ENCODE measurements around the gene SLC3A2. TPM values are rescaled to one million over a fixed set of nuclear protein-coding genes. Genes with fewer than 3 reads are reported as not detected.

Gene SLC3A2
- polyA plus RNA-seq, 3 donors: 209 to 222 (median 211) TPM

DNA sequence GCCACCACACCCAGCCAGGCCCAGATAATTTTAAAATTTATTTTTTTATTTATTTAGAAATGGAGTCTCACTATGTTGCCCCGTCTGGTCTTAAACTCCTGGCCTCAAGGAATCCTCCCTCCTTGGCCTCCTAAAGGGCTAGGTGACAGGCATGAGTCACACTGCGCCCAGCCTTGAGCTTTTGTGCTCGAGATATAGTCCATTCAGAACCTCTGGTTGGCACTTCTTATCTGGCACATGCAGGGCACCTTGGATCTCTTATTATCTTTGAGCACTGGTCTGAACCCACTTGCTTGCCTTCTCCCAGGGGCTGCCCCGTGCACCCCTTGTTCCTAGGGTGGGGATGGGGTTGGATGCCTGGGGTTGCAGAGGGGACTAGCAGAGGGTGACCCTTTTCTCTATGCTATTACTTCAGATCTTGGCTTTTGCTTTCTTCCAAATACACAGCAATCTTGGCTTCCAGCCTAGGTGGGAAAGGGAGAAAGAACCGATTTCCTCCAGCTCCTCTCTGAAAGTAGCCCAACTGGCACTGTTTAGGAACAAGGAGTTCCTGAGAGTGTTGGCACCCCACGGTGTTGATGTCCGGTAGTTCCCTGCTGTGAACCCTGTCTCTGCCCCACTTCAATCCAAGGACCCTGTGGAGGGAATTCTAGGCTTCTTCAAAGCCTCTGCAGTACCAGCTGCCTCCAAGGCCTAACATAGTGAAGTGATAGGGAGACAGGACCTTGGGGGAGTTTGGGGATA is 1.3 kb upstream of the SLC3A2 start:
- DNase-seq (ENCODE audit: low read depth in 3 of 3, low spot score in 2 of 3): no peak

DNA sequence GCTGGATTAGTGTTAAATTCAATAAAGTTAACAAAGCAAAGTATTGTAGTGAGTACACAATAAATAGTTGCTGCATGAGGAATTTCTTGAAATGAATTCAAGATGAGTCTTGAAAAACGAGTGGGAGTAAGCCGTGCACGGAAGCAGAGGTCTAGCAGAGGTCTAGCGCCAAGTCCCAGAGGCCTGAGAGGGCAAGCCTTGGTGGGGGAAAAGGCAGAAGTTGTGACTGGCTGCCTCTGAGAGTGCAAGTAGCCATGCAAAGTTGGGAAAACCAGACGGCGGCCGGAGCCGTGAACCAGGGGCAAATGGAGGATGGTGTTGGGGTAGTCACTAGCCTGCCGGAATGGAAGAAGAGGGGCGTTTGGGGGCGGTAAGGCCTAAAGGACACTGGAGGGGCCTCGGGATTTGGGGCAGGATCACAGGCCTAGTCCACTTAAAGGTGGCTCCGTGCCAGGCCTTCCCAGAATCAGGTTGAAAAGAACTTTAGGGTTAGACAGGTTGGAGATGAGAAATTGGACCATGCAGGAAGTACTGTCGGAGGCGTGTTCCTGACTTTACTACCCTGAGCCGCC is 379 bp upstream of the SLC3A2 start:
- DNase-seq (ENCODE audit: low read depth in 3 of 3, low spot score in 2 of 3): peak in 1 of 3 donors; percentile 57

DNA sequence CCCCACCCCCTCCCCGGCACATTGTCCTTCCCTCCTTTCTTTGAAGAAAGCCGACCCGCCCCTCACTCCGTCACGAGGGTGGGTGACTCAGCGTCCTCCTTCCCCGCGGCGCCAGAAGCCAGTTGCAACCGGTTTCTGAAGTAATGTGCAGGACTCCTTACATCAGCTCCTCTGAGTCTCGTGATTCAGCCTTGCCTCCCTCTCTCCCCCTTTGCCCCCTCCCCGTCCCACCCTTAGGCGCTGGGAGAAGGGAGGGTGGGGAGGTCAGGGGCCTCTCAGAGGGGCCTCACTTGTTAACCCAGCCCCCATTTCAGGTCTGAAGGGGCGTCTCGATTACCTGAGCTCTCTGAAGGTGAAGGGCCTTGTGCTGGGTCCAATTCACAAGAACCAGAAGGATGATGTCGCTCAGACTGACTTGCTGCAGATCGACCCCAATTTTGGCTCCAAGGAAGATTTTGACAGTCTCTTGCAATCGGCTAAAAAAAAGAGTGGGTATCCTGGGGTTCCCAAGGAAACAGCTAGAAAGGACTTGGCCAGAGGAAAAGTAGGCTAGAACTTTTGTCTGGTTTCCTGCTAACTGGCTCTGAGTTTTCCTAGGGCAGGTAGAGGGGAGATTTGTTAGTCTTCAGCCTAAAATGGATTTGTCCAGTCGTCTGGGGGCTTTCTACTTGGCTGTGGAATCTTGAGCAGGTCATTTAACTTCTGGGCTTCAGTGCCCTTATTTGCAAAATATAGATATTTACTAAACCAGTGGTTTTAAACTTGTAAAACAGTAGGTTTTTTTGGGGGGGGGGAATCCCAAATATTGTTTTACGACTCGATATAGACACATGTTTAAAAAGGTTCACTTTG is 1.1 kb downstream of the SLC3A2 start:
- DNase-seq (ENCODE audit: low read depth in 3 of 3, low spot score in 2 of 3): peak; percentile 80 to 90 (median 88)

DNA sequence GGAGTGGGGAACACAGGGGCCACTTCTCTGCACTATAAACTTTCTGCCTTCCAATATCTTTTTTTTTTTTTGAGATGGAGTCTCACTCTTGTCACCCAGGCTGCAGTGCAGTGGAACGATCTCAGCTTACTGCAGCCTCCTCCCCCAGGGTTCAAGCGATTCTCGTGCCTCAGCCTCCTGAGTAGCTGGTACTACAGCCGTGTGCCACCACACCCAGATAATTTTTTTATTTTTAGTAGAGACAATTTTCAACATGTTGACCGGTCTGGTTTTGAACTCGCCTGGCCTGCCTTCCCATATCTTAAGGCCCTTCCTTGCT is 1.7 kb downstream of the SLC3A2 start:
- no peak for DNase-seq (ENCODE audit: low read depth in 3 of 3, low spot score in 2 of 3)

DNA sequence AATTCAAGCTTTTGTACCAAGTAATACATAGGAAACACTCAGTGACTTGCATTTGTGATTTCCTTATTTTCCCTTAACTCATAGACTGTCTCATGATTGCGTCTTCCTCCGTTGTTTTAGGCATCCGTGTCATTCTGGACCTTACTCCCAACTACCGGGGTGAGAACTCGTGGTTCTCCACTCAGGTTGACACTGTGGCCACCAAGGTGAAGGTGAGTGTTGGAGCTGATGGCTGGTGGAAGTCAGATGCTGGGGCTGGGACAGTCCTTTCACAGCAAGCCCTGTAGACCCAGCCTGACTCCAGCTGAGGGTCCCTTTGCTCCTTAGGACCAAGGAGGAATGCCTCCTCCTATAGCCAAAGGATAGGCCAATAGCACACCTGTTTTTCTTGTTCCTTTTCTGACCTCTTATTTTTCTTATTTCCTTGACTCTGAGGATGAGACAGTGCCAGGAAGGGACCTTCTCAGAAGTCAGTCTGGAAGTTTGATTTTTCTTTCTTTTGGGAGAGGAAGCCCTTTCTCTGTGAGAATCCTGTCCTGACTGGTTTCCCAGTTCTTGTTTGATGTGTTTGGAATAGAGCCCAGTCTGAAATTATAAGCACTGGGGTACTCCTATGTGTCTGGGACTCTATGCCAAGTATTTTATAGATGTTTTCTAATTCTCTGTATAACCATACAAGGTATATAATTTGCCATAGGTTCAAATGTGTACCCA is 2.2 kb downstream of the SLC3A2 start:
- no peak for DNase-seq (ENCODE audit: low read depth in 3 of 3, low spot score in 2 of 3)

DNA sequence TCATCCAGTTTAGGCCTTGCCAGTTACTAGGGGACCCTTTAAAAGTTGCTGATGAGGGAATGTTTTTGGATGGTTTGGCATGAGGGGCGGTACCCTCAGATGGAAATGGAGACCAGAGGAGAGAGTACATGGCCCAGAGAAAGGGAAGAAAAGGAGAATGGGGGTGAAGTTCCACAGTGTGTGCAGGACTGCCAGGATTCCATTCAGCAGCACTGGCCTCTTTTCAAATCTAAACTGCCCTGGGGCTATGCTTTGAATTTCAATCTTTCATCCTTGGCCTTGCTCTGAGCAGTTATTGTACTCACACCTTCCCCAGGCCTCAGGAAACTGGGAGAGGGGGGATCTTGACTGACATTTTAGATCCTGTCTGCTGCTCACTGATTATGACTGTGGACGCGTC is 3.0 kb downstream of the SLC3A2 start:
- no peak for DNase-seq (ENCODE audit: low read depth in 3 of 3, low spot score in 2 of 3)

DNA sequence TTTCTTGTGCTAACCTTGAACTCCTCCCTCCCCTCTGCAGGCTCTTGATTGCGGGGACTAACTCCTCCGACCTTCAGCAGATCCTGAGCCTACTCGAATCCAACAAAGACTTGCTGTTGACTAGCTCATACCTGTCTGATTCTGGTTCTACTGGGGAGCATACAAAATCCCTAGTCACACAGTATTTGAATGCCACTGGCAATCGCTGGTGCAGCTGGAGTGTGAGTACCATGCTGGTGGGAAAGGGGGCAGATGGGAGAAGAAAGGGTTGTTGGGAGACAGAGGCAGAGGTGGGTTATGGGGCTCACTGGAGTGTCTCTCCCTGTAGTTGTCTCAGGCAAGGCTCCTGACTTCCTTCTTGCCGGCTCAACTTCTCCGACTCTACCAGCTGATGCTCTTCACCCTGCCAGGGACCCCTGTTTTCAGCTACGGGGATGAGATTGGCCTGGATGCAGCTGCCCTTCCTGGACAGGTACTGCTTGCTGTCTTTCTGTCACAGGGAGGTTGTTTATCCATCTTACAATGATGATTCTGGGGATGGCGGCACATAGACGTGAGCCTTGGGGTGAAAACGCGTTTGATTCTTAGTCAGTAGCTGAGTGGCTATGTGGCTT is 4.5 kb downstream of the SLC3A2 start:
- no peak for DNase-seq (ENCODE audit: low read depth in 3 of 3, low spot score in 2 of 3)

DNA sequence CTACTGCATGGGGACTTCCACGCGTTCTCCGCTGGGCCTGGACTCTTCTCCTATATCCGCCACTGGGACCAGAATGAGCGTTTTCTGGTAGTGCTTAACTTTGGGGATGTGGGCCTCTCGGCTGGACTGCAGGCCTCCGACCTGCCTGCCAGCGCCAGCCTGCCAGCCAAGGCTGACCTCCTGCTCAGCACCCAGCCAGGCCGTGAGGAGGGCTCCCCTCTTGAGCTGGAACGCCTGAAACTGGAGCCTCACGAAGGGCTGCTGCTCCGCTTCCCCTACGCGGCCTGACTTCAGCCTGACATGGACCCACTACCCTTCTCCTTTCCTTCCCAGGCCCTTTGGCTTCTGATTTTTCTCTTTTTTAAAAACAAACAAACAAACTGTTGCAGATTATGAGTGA is 7.7 kb downstream of the SLC3A2 start:
- no peak for DNase-seq (ENCODE audit: low read depth in 3 of 3, low spot score in 2 of 3)

DNA sequence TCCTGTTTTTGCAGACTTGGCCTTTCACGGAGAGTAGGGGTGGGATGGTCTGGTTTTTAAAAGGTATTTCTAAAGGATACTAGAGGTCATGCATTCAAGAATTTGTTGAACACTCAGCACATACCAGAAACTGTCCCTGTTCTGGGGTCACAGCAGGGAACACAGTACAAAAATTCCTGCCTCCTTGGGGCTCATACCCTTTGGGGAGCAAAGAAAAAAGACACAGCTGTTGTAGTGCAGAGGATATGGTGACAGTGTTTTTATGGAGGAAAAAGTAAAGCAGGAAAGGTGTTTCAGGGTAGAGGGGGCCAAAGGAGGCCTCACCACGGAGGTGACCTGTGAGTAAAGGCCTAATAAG is 8.4 kb downstream of the SLC3A2 start:
- DNase-seq (ENCODE audit: low read depth in 3 of 3, low spot score in 2 of 3): no peak

DNA sequence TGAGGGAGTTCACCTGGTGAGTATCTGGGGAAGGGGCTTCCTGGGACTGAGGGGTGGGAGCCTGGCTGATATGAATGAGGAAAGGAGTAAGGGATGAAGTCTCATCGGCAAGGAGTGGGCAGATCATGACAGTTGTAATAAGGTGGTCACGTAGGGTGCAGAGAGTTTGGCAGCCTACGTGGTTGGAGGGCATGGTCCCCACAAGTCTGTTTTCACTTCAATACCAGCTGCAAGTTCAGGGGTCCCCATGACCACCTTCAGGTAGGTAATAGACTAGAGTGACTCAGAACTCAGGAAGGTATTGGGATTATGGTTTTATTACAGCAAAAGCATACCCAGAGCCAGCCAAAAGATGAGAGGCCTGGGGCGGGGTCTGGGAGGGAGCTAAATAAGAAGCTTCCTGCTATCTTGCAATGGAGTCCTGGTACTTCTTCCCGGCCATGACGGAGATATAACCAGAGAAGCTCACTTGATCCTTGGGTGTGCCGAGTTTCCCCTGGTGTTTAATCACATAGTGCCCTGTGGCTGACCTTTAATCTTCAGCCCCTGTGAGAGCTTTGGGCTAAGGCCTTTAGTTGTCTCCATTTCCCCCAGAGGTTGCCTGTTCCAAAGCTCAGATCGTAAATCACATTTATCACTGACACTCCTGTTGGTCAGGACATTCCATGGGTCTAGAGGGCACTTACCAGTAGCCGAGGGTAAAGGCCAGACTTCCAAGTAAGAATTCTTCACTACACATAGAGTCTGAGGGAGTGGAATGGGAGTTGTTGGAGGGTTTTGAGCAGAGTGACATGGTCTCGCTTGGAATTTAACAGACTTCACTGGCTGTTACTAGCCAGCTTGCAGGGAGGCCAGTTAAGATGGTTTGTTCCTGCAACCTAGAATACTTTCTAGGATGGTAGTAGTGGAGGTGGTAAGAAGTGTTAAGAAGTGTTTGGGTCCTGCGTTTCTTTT is 9.1 kb downstream of the SLC3A2 start:
- peak in 1 of 3 donors; percentile 47 for DNase-seq (ENCODE audit: low read depth in 3 of 3, low spot score in 2 of 3)

DNA sequence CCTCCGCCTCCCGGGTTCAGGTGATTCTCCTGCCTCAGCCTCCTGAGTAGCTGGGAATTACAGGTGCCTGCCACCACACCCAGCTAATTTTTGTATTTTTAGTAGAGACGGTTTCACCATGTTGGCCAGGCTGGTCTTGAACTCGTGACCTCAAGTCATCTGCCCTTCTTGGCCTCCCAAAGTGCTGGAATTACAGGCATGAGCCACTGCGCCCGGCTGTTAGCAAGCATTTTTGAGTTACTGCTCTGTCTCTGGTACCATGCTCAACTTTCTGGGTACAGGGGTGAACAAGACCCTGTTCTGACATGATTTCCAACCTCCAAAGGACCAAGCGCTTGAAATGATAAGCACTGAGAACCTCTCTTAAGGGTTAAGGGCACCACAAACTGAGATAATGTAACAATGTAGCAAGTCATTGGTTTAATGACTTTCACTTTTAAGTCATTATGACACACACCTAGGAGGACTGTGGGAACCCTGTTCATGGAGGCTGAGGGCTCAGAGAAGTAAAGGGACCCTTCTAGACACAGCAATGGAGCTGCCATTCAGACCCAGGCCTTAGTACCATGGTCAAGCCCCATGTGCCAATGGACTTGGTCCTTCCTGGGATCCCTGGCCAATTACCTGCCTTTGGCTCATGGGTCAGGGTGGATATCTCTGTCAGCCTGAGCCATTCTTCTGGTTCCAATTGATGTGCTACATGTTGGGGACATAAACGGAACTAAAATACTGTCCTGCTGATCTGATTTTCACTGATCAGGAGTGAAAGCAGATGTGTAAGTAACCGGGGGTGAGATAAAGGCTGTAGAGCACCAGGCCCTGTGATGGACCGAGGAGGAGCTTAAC is 11.6 kb downstream of the SLC3A2 start:
- no peak for DNase-seq (ENCODE audit: low read depth in 3 of 3, low spot score in 2 of 3)

DNA sequence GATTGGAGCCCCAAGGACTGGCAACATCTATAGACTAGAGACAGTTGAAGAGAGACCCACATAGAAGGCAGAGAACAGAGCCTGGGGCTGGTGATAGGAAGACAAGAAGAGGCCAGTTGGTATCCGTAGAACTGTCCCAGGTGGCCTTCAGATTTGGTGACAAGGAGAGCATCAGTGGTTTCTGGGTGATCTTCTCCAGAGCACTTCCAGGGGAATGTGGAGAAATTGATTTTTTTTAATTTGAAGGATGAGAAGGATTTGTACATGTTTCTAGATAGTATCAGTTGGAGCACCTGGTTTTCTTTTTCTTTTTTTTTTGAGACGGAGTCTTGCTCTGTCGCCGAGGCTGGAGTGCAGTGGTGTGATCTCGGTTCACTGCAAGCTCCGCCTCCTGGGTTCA is 14.8 kb downstream of the SLC3A2 start:
- no peak for DNase-seq (ENCODE audit: low read depth in 3 of 3, low spot score in 2 of 3)

DNA sequence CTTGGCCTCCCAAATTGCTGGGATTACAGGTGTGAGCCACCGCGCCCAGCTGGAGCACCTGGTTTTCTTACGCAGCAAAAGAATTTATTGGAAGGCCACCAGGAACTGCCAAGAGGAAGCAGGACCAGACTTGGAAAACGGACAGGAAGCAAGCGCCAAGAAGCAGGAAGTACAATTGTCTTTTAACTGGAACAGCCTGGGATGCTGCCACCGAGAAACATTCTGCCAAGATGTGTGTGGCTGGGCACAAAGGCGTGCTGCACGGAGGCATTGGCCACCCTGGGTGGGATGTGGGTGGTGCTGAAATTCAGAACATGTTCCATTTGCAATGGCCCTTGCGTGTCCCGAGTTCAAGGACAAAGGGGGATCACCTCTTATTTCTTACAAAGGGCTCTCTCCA is 15.4 kb downstream of the SLC3A2 start:
- DNase-seq (ENCODE audit: low read depth in 3 of 3, low spot score in 2 of 3): no peak

DNA sequence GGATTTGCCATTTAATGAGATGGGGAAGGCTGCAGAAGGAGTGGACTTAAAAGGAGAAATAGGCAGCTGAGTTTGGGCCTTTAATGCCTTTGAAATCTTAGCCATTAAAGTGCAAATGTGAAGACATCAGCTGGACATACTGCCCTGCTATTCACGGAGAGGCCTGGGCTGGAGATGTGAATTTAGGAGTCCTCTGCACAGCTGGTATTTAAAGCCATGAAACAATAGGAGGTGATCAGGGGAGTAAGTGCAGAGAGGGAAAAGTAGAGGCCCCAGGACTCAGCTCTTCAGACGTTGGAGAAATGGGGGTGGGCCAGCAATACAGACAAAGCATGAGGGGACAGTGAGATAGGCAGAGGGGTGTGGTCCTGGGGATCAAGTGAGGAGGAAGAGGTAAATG is 16.6 kb downstream of the SLC3A2 start:
- no peak for DNase-seq (ENCODE audit: low read depth in 3 of 3, low spot score in 2 of 3)

DNA sequence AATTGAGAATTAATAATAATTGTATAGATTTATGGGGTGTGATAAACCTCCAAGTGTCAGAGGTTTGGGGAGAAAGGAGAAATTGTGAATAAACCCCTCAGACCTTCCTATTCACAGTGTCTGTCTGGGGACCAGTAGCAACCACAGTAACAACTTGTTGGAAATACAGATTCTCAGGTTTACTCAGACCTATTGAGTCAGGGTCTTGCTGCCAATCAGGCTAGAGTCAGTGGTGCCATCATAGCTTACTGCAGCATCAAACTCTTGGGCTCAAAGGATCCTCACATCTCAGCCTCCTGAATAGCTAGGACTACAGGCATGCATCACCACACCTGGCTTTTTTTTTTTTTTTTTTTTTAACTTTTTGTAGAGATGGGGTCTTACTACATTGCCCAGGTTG is 17.3 kb downstream of the SLC3A2 start:
- DNase-seq (ENCODE audit: low read depth in 3 of 3, low spot score in 2 of 3): no peak

DNA sequence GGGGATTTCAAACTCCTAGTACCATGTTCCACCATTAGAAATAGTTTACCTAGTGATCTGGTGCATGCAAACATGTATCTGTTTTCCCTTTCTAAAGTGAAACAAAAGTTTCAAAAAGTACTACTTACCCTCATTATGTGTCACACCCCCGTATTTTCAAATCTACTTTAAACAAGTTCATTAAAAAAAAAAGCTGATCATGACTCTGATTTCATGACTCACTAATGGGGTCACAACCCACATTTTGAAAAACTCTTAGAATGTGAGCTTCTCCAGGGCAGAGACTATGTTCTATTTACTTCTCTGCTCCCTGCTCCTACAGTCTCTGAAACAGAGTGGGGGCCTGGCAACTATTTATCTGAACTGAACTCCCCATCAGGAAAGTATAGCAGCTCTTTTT is 22.2 kb downstream of the SLC3A2 start:
- no peak for DNase-seq (ENCODE audit: low read depth in 3 of 3, low spot score in 2 of 3)

DNA sequence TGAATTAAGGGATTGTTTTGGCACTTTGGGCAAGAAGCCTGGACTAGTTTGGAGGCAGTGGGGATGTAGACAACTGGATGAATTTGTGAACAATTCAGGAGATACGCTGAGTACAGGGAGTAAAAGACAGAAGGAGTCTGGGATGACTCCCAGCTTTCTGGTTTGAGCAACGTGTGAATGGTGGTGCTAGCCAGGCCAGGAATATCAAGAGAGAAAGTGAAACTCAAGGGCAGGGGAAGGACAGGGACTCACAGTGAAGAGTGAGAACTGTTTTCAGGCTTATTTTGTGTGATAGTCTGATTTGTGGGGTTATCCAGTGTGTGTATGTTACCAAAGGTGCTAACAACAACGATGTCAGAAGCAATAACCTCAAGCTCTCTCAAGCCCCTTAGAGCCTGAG is 24.6 kb downstream of the SLC3A2 start:
- DNase-seq (ENCODE audit: low read depth in 3 of 3, low spot score in 2 of 3): no peak

DNA sequence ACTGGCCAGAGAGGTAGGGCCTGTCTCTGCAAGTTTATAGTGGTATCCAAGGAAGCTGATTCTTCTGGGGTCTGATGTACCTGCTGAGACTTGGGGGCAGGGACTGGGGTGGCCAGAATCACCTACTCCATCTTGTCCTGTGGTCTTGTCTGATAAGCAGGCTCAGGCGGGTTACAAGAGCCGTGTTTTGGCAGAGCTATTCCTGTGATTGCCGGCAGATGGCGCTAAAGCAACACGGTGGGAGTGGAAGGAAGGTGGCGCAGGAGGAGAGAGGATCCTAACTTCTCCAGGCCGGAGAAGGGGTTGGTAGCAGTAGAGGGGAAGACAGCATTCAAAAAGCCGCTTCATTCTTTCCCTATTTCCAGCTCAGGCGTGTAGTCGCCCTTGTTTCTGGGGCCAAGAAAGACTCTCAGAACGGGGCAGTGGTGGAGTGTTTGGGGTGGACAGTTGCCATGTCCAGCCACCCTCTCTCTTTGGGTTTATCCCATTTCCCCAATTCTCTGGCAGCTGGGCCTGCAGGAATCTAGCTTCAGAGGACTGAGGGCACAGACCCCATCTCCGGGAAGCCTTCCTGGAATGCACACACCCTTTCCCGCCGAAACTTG is 25.3 kb downstream of the SLC3A2 start:
- DNase-seq (ENCODE audit: low read depth in 3 of 3, low spot score in 2 of 3): peak; percentile 62 to 75 (median 70)

All from right renal cortex interstitium (tissue), 3 donors.